ENCODE results near the gene OR11H7.
"Not testable (repeated sequence)": the region's sequence is repeated elsewhere in the genome, so short reads cannot be mapped to it uniquely, and the experiment has no call there.

Gene OR11H7

GRCh38 chr14:20228681-20229080, at the start of gene OR11H7:
OR11H7 (plus strand) TSS chr14:20228981.
- DNase-seq, result no peak

GRCh38 chr14:20179218-20179617, 49.6 kb upstream of the OR11H7 start:
- DNase-seq, result no peak

GRCh38 chr14:20179880-20180279, 48.9 kb upstream of the OR11H7 start:
- no peak for DNase-seq

GRCh38 chr14:20180486-20180885, 48.3 kb upstream of the OR11H7 start:
- no peak for DNase-seq

- no peak for DNase-seq
Observed at GRCh38 chr14:20184181-20184580, 44.6 kb upstream of the OR11H7 start.

GRCh38 chr14:20190596-20190995, 38.2 kb upstream of the OR11H7 start, which contains the start of gene OR11G2:
OR11G2 (plus strand) TSS chr14:20190896; CDS start chr14:20197438, 6,542 bp downstream.
- DNase-seq, result no peak

GRCh38 chr14:20191396-20191795, 37.4 kb upstream of the OR11H7 start:
- DNase-seq, result no peak

GRCh38 chr14:20194101-20194500, 34.7 kb upstream of the OR11H7 start:
- no peak for DNase-seq

- DNase-seq, result not testable (repeated sequence)
Observed at GRCh38 chr14:20195170-20195569, 33.6 kb upstream of the OR11H7 start.

GRCh38 chr14:20195911-20196310, 32.9 kb upstream of the OR11H7 start:
- DNase-seq, result no peak

- DNase-seq, result no peak
Observed at GRCh38 chr14:20197459-20197858, 31.3 kb upstream of the OR11H7 start.

GRCh38 chr14:20198991-20199390, 29.8 kb upstream of the OR11H7 start:
- no peak for DNase-seq

- no peak for DNase-seq
Observed at GRCh38 chr14:20204721-20205120, 24.1 kb upstream of the OR11H7 start.

- DNase-seq, result no peak
Observed at GRCh38 chr14:20209595-20209994, 19.2 kb upstream of the OR11H7 start.

- DNase-seq, result not testable (repeated sequence)
Observed at GRCh38 chr14:20212406-20212805, 16.4 kb upstream of the OR11H7 start.

- no peak for DNase-seq
Observed at GRCh38 chr14:20215196-20215595, 13.6 kb upstream of the OR11H7 start.

GRCh38 chr14:20219033-20219432, 9.7 kb upstream of the OR11H7 start:
- DNase-seq, result no peak

- DNase-seq, result no peak
Observed at GRCh38 chr14:20223410-20223809, 5.4 kb upstream of the OR11H7 start, which contains the start of gene OR11H6. OR11H6 (plus strand) TSS chr14:20223710; CDS start chr14:20223710, 0 bp downstream.

GRCh38 chr14:20235415-20235814, 6.6 kb downstream of the OR11H7 start:
- DNase-seq, result not testable (repeated sequence)

- no peak for DNase-seq
Observed at GRCh38 chr14:20247646-20248246, 19.0 kb downstream of the OR11H7 start.

GRCh38 chr14:20262642-20263128, 33.9 kb downstream of the OR11H7 start:
- DNase-seq, result no peak

GRCh38 chr14:20264361-20264760, 35.6 kb downstream of the OR11H7 start:
- DNase-seq, result not testable (repeated sequence)

- no peak for DNase-seq
Observed at GRCh38 chr14:20274062-20274461, 45.3 kb downstream of the OR11H7 start.

- no peak for DNase-seq
Observed at GRCh38 chr14:20277409-20277808, 48.6 kb downstream of the OR11H7 start.

GRCh38 chr14:20278414-20278813, 49.6 kb downstream of the OR11H7 start:
- no peak for DNase-seq
